Measurements from ENCODE around the gene MNS1. TPM values are rescaled to one million over a fixed set of nuclear protein-coding genes. Genes with fewer than 3 reads are reported as not detected.
A peak's percentile ranks its signal among the peaks of the same experiment; 100 is the strongest.

Gene MNS1
- polyA plus RNA-seq, 3 donors = 0.03 to 0.29 TPM; not detected in 1

DNA sequence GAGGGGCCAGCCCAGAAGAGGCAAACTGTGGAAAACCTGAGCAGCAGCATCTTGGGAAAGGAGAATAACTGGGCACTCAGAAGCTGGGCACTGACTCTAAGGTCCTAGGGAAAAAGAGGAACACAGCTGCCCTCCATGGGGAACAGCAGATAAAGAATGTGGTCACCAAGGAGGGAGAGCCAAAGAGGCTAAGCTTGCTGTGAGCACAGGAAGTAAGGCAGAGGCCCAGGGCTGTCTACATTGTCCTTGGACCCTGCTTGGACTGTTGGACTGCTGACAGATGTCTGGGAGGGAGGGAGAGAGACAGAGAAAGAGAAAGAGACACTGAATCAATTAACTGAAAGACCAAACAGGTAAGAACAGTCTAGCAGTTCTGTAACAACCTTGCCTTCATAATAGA lies 4.5 kb upstream of the MNS1 start:
- H3K36me3 Mint-ChIP-seq = no peaks in the 10 kb centered on the region
- peak overlapping the region; percentile 67 for H2AFZ ChIP-seq (ENCODE audit: insufficient read depth, low read depth, low read length, poor library complexity, severe bottlenecking)
- intact Hi-C loops (cut with micrococcal nuclease) = loop anchor here in 1 of 2 donors (5.0 kb wide), 1 partner anchor 232 kb away; no protein-coding TSS in a partner anchor
- H3K4me3 Mint-ChIP-seq = no peak overlapping the region
- no peaks in the 10 kb centered on the region for H3K27me3 ChIP-seq (ENCODE audit: control insufficient read depth in 2 of 2, insufficient read depth in 2 of 2, low read length in 2 of 2)
- no peaks in the 10 kb centered on the region for H4K20me1 ChIP-seq (ENCODE audit: insufficient read depth, low read length)
- H3K27ac ChIP-seq (ENCODE audit: low read depth in 1 of 2, low read length in 2 of 2) = no peak overlapping the region
- peak overlapping the region in 3 of 7 donors; percentile 6 to 58 (median 21) for H3K27ac Mint-ChIP-seq
- no peaks in the 10 kb centered on the region for H3K9me3 ChIP-seq (replicated peaks in 1 of 2; ENCODE audit: control insufficient read depth in 1 of 2, insufficient read depth in 1 of 2, low read length in 2 of 2)
- H3K4me3 ChIP-seq (replicated peaks in 1 of 3; ENCODE audit: low read depth in 2 of 3, low read length in 3 of 3) = no peak overlapping the region
- H3K79me2 ChIP-seq (ENCODE audit: insufficient read depth, low read length) = no peaks in the 10 kb centered on the region
- H3K9me3 Mint-ChIP-seq = no peaks in the 10 kb centered on the region
- peaks cover 1 to 2% (median 2%) of the 10 kb centered on the region in 3 donors for H3K27me3 Mint-ChIP-seq (ENCODE audit: low read depth in 3 of 3)
- no peak overlapping the region for H3K9ac ChIP-seq (ENCODE audit: insufficient read depth, low read length, poor library complexity, severe bottlenecking)
- H3K4me2 ChIP-seq (replicated peaks; ENCODE audit: extremely low read depth, low read length, poor library complexity, severe bottlenecking) = no peak overlapping the region
- H3K4me1 Mint-ChIP-seq = peaks cover 23% of the 10 kb centered on the region
- peaks cover 11 to 24% of the 10 kb centered on the region in 2 donors for H3K4me1 ChIP-seq (ENCODE audit: control insufficient read depth in 1 of 2, insufficient read depth in 2 of 2, low read length in 2 of 2)
- DNase-seq = no peak
- no peaks in the 10 kb centered on the region for H3K36me3 ChIP-seq (replicated peaks in 1 of 2; ENCODE audit: control insufficient read depth in 1 of 2, insufficient read depth in 2 of 2, low read length in 2 of 2)
- TF ChIP-seq CTCF (IDR thresholded peaks at IDR 0.05) = no peak

DNA sequence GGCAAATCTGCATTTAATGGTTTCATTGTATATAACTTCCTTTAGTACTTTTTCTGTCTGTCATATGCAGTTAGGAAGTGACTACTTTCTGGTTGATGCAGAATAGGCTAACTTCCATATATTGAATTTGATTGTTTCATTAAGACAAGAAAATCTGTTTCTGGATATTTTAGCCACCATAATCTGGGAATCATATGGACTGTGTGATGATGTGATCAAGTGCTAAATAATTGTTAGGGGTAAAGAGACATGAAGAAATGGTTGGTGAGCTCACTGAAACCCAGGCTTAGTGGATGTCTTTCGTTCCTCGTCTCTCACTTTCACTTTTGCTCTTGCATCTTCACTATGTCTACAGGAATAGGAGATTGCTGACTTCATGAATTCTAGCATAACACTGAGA lies 3.5 kb upstream of the MNS1 start:
- Histone ChIP-seq H3K79me2 (ENCODE audit: insufficient read depth, low read length) (no peaks in the 10 kb centered on the region), H3K9me3 (replicated peaks in 1 of 2; ENCODE audit: control insufficient read depth in 1 of 2, insufficient read depth in 1 of 2, low read length in 2 of 2) (no peaks in the 10 kb centered on the region), H4K20me1 (ENCODE audit: insufficient read depth, low read length) (no peaks in the 10 kb centered on the region), H3K36me3 (replicated peaks in 1 of 2; ENCODE audit: control insufficient read depth in 1 of 2, insufficient read depth in 2 of 2, low read length in 2 of 2) (no peaks in the 10 kb centered on the region), H3K4me3 (replicated peaks in 1 of 3; ENCODE audit: low read depth in 2 of 3, low read length in 3 of 3) (peak overlapping the region; percentile 43 to 79 (median 75)), H3K27ac (ENCODE audit: low read depth in 1 of 2, low read length in 2 of 2) (peak overlapping the region in 1 of 2 donors; percentile 71), H3K4me2 (replicated peaks; ENCODE audit: extremely low read depth, low read length, poor library complexity, severe bottlenecking) (peak overlapping the region; percentile 76), H3K9ac (ENCODE audit: insufficient read depth, low read length, poor library complexity, severe bottlenecking) (no peak overlapping the region), H2AFZ (ENCODE audit: insufficient read depth, low read depth, low read length, poor library complexity, severe bottlenecking) (peak overlapping the region; percentile 79), H3K27me3 (ENCODE audit: control insufficient read depth in 2 of 2, insufficient read depth in 2 of 2, low read length in 2 of 2) (no peaks in the 10 kb centered on the region), H3K4me1 (ENCODE audit: control insufficient read depth in 1 of 2, insufficient read depth in 2 of 2, low read length in 2 of 2) (peaks cover 14 to 27% of the 10 kb centered on the region in 2 donors)
- Mint-ChIP-seq H3K4me1 (peaks cover 26% of the 10 kb centered on the region), H3K9me3 (no peaks in the 10 kb centered on the region), H3K4me3 (peak overlapping the region; percentile 73 to 93), H3K36me3 (no peaks in the 10 kb centered on the region), H3K27me3 (ENCODE audit: low read depth in 3 of 3) (peaks cover 0 to 2% (median under 1%) of the 10 kb centered on the region in 3 donors), H3K27ac (peak overlapping the region in 6 of 7 donors; percentile 53 to 87 (median 76))
- WGBS (ENCODE audit: insufficient coverage) = no CpG with 5 or more reads among the region's 2 CpGs
- DNase-seq = peak in 2 of 3 donors; percentile 6 to 8
- TF ChIP-seq CTCF (IDR thresholded peaks at IDR 0.05) = no peak
- intact Hi-C loops (cut with micrococcal nuclease) = loop anchor here in 1 of 2 donors (5.0 kb wide), 1 partner anchor 231 kb away; no protein-coding TSS in a partner anchor
